ENCODE results near the gene PLEKHM3.

PLEKHM3 gene

GRCh38 chr2:207852791-207853190 lies 172.5 kb downstream of the PLEKHM3 start:
- TF ChIP-seq CTCF (conservative IDR thresholded peaks at IDR 0.05; ENCODE audit: low read length) (no peak), EZH2phosphoT487 (IDR thresholded peaks at IDR 0.05; ENCODE audit: borderline replicate concordance) (no peak)
- no peaks in the 10 kb centered on the region for H3K79me2 ChIP-seq (ENCODE audit: insufficient read depth, low read length)
- H3K4me1 ChIP-seq (ENCODE audit: insufficient read depth, low read length, poor library complexity, severe bottlenecking), result peaks cover 6% of the 10 kb centered on the region
- H3K36me3 ChIP-seq (ENCODE audit: insufficient read depth, low read length), result no peaks in the 10 kb centered on the region
- H3K4me3 ChIP-seq (ENCODE audit: low read length, poor library complexity, severe bottlenecking), result no peak overlapping the region
- H3F3A ChIP-seq (ENCODE audit: low read depth), result no peaks in the 10 kb centered on the region
- no peaks in the 10 kb centered on the region for H3K27me3 ChIP-seq (ENCODE audit: insufficient read depth, low read length, poor library complexity, severe bottlenecking)
- H3K4me2 ChIP-seq (ENCODE audit: low read depth, low read length, poor library complexity, severe bottlenecking), result no peak overlapping the region
- no peak overlapping the region for H3K9ac ChIP-seq (ENCODE audit: low read depth, low read length, poor library complexity, severe bottlenecking)
- H2AFZ ChIP-seq (ENCODE audit: low read length), result no peak overlapping the region
- no peaks in the 10 kb centered on the region for H3K9me3 ChIP-seq (ENCODE audit: insufficient read depth, low read depth, low read length)
- H4K20me1 ChIP-seq (ENCODE audit: insufficient read depth, low read length, poor library complexity, severe bottlenecking), result no peaks in the 10 kb centered on the region
- H3K9me2 ChIP-seq (replicated peaks; ENCODE audit: low read depth, low read length), result no peaks in the 10 kb centered on the region

GRCh38 chr2:207849443-207849842 lies 175.9 kb downstream of the PLEKHM3 start:
- H3K4me3 ChIP-seq (ENCODE audit: low read length, poor library complexity, severe bottlenecking), result no peak overlapping the region
- H4K20me1 ChIP-seq (ENCODE audit: insufficient read depth, low read length, poor library complexity, severe bottlenecking), result no peaks in the 10 kb centered on the region
- H3K36me3 ChIP-seq (ENCODE audit: insufficient read depth, low read length), result no peaks in the 10 kb centered on the region
- H3K4me2 ChIP-seq (ENCODE audit: low read depth, low read length, poor library complexity, severe bottlenecking), result no peak overlapping the region
- H3K79me2 ChIP-seq (ENCODE audit: insufficient read depth, low read length), result no peaks in the 10 kb centered on the region
- no peaks in the 10 kb centered on the region for H3K9me2 ChIP-seq (replicated peaks; ENCODE audit: low read depth, low read length)
- peaks cover 15% of the 10 kb centered on the region for H3K4me1 ChIP-seq (ENCODE audit: insufficient read depth, low read length, poor library complexity, severe bottlenecking)
- no peaks in the 10 kb centered on the region for H3K9me3 ChIP-seq (ENCODE audit: insufficient read depth, low read depth, low read length)
- no peak overlapping the region for H2AFZ ChIP-seq (ENCODE audit: low read length)
- H3K9ac ChIP-seq (ENCODE audit: low read depth, low read length, poor library complexity, severe bottlenecking), result no peak overlapping the region
- TF ChIP-seq EZH2phosphoT487 (IDR thresholded peaks at IDR 0.05; ENCODE audit: borderline replicate concordance) (no peak), CTCF (conservative IDR thresholded peaks at IDR 0.05; ENCODE audit: low read length) (no peak)
- H3F3A ChIP-seq (ENCODE audit: low read depth), result no peaks in the 10 kb centered on the region
- H3K27me3 ChIP-seq (ENCODE audit: insufficient read depth, low read length, poor library complexity, severe bottlenecking), result no peaks in the 10 kb centered on the region

- Histone ChIP-seq H3K4me1 (ENCODE audit: insufficient read depth, low read length, poor library complexity, severe bottlenecking) (peaks cover 16% of the 10 kb centered on the region), H3K4me2 (ENCODE audit: low read depth, low read length, poor library complexity, severe bottlenecking) (peak overlapping the region; percentile 41), H3K36me3 (ENCODE audit: insufficient read depth, low read length) (no peaks in the 10 kb centered on the region), H3K9me2 (replicated peaks; ENCODE audit: low read depth, low read length) (no peaks in the 10 kb centered on the region), H3K27me3 (ENCODE audit: insufficient read depth, low read length, poor library complexity, severe bottlenecking) (no peaks in the 10 kb centered on the region), H4K20me1 (ENCODE audit: insufficient read depth, low read length, poor library complexity, severe bottlenecking) (no peaks in the 10 kb centered on the region), H3K9me3 (ENCODE audit: insufficient read depth, low read depth, low read length) (no peaks in the 10 kb centered on the region), H3K9ac (ENCODE audit: low read depth, low read length, poor library complexity, severe bottlenecking) (peak overlapping the region; percentile 25), H3K79me2 (ENCODE audit: insufficient read depth, low read length) (no peaks in the 10 kb centered on the region), H2AFZ (ENCODE audit: low read length) (no peak overlapping the region), H3F3A (ENCODE audit: low read depth) (no peaks in the 10 kb centered on the region), H3K4me3 (ENCODE audit: low read length, poor library complexity, severe bottlenecking) (no peak overlapping the region)
- TF ChIP-seq CTCF (conservative IDR thresholded peaks at IDR 0.05; ENCODE audit: low read length) (no peak), EZH2phosphoT487 (IDR thresholded peaks at IDR 0.05; ENCODE audit: borderline replicate concordance) (no peak)
Measured at GRCh38 chr2:207848545-207848928, 176.8 kb downstream of the PLEKHM3 start.
